GM18520 (cell line): ENCODE data around the gene PLCB2.

Source experiments
- ATAC-seq: cut with Tn5 transposase; IDR thresholded peaks from one replicate; pipeline ENCODE4 v1.9.1; 2021; ENCODE audit not compliant: unreplicated experiment

PLCB2 gene

GRCh38 chr15:40272485-40273056, 35.2 kb downstream of the PLCB2 start:
- ATAC-seq: no peak

GRCh38 chr15:40271685-40272484, 35.9 kb downstream of the PLCB2 start:
- ATAC-seq: no peak

- ATAC-seq: no peak
Measured at GRCh38 chr15:40270246-40270995, 37.3 kb downstream of the PLCB2 start.

GRCh38 chr15:40269604-40270003, 38.1 kb downstream of the PLCB2 start:
- no peak for ATAC-seq

GRCh38 chr15:40267670-40268069, 40.1 kb downstream of the PLCB2 start:
- ATAC-seq: no peak

GRCh38 chr15:40266828-40267304, 40.9 kb downstream of the PLCB2 start:
- ATAC-seq: no peak

GRCh38 chr15:40265875-40266274, 41.9 kb downstream of the PLCB2 start:
- no peak for ATAC-seq

- no peak for ATAC-seq
Measured at GRCh38 chr15:40265355-40265754, 42.4 kb downstream of the PLCB2 start.

- ATAC-seq: no peak
Measured at GRCh38 chr15:40264321-40265153, 43.2 kb downstream of the PLCB2 start.

- ATAC-seq: no peak
Measured at GRCh38 chr15:40263024-40263754, 44.5 kb downstream of the PLCB2 start.

- ATAC-seq: no peak
Measured at GRCh38 chr15:40259021-40259420, 48.7 kb downstream of the PLCB2 start.

- ATAC-seq: no peak
Measured at GRCh38 chr15:40258544-40258943, 49.2 kb downstream of the PLCB2 start.

GRCh38 chr15:40257656-40258450, 49.9 kb downstream of the PLCB2 start:
- ATAC-seq: no peak

GRCh38 chr15:40256638-40257235, 51.0 kb downstream of the PLCB2 start:
- peak; percentile 85 for ATAC-seq

GRCh38 chr15:40255033-40255432, 52.7 kb downstream of the PLCB2 start:
- no peak for ATAC-seq

- no peak for ATAC-seq
Measured at GRCh38 chr15:40254452-40254851, 53.3 kb downstream of the PLCB2 start.

GRCh38 chr15:40253167-40253790, 54.5 kb downstream of the PLCB2 start:
- no peak for ATAC-seq

GRCh38 chr15:40252438-40253166, 55.1 kb downstream of the PLCB2 start:
- no peak for ATAC-seq
